UCSD-AML1 (cell line): Measurements from ENCODE around the gene AADAC.
"Not testable (repeated sequence)": the region's sequence is repeated elsewhere in the genome, so short reads cannot be mapped to it uniquely, and the experiment has no call there.

ENCODE experiments used
- DNase-seq: peaks from one replicate; lab custom pipeline; 2025; ENCODE audit not compliant: unreplicated experiment; lab: John Stamatoyannopoulos, UW

Gene AADAC

GRCh38 chr3:151796105-151796680, 17.7 kb upstream of the AADAC start:
- no peak for DNase-seq

GRCh38 chr3:151798466-151798865, 15.4 kb upstream of the AADAC start:
- DNase-seq, result no peak

DNA sequence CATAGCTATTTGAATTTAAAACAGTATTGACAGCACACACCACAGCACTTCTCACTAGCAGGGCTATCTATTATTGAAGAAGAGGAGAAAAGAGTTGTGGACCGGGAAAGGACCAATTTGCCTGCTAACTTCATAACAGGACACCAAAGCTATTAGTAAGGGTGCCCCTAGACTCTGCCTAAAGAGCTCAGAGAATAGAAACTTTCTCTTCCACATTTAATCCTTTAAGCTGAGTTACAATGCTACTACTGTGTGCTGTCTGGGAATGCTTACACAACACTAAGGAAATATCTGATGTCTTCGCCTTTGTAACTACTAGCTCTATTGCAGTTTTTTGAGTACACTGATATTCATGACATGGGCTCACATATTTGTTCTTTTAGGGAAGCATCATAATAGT, 13.5 kb upstream of the AADAC start:
- no peak for DNase-seq

DNA sequence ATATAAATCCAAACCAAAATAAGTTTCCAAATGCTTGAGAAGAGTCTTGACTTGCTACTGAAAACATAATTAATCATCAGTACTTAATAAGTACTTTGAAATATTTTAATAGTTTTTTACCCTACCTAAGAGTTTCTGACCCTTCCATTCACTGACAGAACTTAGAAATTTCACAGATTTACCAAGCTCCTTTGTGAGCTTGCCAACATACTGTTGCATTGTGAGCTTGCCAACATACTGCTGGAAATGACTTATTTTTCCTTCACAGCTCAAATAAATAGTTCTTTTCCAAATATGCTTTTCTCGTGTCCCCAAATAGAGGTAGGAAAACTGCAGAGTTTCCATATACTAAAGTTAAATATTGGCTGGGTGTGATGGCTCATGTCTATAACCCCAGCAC, 9.6 kb upstream of the AADAC start:
- no peak for DNase-seq

- DNase-seq, result no peak
These were observed 7.1 kb upstream of the AADAC start for GRCh38 chr3:151806838-151807237.

DNA sequence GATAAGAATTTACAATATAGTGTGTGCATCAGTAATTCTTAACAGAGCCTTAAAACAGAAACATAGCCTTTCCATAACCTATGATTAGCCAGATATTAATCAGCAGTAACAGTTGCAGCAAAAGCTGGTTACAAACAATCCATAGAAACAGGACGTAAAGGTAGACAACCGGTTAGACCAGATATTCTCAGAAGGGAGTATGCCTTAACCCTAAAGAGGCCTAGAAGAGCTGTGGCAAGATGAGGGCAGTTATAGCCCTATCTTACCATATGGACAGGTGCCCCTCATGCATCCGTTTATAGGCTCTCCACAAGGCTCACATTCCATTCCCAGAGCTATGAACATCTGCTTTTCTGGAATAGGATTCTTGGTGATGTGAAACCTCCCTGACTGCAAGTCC, 5.0 kb upstream of the AADAC start:
- DNase-seq, result not testable (repeated sequence)

DNA sequence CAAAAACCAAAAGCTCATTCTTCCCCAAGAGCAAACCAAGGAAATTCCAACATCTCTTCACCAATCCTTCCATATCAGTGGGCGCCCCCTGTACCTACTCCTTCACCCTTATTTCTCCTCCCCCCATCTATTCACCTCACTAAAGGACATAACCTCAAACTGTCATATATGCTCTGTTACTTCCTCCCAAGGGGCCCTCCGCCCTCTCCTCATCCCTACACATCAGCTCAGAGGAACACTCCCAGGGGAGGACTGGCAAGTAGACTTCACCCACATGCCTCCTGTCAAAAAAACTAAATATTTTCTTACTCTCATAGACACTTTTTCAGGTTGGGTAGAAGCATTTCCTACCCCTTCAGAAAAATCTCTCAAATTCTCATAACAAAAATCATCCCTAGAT, 2.4 kb upstream of the AADAC start:
- DNase-seq, result no peak

GRCh38 chr3:151814588-151814987, 672 bp downstream of the AADAC start:
- DNase-seq, result no peak

GRCh38 chr3:151816091-151816604, 2.2 kb downstream of the AADAC start:
- DNase-seq, result no peak

GRCh38 chr3:151817473-151817872, 3.6 kb downstream of the AADAC start:
- DNase-seq, result no peak

DNA sequence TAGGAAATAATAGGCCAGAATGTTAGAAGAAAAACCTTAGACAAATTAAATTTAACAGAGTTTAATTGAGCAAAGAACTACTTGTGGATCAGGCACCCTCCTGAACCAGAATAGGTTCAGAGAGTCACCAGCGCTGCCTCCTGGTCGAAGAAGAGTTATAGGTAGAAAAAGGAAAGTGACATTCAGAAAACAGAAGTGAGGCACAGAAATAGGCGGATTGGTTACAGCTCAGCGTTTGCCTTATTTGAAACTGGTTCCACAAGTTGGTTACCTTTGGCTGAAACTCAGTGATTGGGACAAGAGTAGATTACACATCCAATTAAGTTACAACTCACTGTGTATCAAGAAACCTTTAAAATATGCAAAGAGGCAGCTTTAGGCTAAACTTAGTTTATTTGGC, 4.4 kb downstream of the AADAC start:
- no peak for DNase-seq

DNA sequence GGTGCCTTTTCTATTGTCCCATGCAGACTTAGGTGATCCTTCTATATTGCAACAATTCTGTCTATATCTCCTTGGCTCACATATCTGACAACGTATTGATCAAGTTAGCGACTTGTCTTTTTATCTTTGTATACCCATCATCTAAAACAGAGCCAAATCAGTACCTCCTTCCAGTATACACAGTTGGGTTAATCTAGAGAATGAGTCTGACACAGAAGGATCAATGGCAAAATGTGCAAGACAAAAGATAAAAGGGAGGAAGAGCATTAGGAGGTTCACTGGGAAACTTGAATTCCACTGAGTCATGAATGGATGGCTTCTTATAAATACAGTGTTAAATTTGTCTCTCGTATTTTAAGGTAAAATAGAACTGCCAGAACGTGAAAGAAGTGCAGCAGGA, 6.0 kb downstream of the AADAC start:
- no peak for DNase-seq

DNA sequence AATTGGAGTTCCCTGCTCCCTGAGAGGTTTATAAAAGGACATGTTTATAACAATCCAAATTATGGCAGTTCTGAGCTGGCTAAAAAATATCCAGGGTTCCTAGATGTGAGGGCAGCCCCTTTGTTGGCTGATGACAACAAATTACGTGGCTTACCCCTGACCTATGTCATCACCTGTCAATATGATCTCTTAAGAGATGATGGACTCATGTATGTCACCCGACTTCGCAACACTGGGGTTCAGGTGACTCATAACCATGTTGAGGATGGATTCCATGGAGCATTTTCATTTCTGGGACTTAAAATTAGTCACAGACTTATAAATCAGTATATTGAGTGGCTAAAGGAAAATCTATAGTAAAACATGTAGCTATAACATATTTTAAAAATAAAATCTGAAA, 13.9 kb downstream of the AADAC start:
- no peak for DNase-seq

- no peak for DNase-seq
These were observed 22.0 kb downstream of the AADAC start for GRCh38 chr3:151835751-151836525.

- no peak for DNase-seq
These were observed 23.1 kb downstream of the AADAC start for GRCh38 chr3:151837057-151837456.

DNA sequence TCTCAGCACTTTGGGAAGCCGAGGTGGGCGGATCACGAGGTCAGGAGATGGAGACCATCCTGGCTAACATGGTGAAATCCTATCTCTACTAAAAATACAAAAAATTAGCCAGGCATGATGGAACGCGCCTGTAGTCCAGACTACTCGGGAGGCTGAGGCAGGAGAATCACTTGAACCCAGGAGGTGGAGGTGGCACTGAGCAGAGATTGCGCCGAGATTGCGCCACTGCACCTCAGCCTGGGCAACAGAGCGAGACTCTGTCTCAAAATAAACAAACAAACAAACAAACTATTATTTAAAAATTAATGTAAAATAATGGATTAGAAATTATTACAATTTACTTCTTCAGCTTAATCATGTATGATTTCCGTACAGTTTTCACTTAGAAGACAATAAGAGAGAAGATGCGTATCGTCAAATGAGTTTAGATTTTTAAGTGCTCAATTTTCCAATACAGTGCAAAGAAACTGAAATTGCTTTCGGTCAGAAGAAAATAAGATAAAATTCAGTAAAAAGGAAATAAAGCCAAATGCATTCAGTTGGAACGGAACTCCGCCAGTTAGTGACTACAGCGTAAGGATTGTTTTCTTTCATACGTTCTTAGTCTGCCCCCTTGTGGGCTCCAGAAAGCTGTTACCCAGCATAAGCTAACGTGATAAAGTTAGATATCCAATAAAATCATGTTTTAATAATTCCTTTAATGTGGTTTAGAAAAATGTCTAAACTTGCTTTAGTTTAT, 24.8 kb downstream of the AADAC start:
- DNase-seq, result no peak

DNA sequence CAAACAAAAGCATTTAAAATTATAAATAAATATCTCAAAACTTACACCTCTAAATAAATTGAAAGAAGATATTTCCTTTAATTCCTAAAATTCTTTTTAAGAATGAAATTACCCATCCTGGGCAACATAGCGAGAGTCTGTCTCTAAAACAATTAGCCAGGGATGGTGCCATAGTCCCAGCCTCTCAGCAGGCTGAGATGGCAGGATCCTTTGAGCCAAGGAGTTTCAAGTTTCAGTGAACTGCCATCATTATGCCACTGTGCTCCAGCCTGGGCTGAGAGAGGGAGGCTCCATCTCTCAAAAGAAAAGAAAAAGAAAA, 25.4 kb downstream of the AADAC start:
- DNase-seq, result no peak

GRCh38 chr3:151841801-151842200, 27.9 kb downstream of the AADAC start:
- no peak for DNase-seq

GRCh38 chr3:151843275-151843674, 29.4 kb downstream of the AADAC start:
- DNase-seq, result no peak

- no peak for DNase-seq
These were observed 31.5 kb downstream of the AADAC start for GRCh38 chr3:151845306-151845905.

- not testable (repeated sequence) for DNase-seq
These were observed 36.1 kb downstream of the AADAC start for GRCh38 chr3:151850065-151850464.
